SK-N-SH treated with all-trans-retinoic acid at 6 μM for 48 hours (cell line): ENCODE data around the gene TGFBR2.

Experiments used
- ATAC-seq: fragments of 200-7000 bp; cut with Tn5 transposase; 3 replicates; pipeline ENCODE4 v1.9.1; 2020; ENCODE audit warnings: mild to moderate bottlenecking, moderate library complexity
- ARNTL ChIP-seq: fragments of 450-650 bp; formaldehyde crosslinking; IDR thresholded peaks from 2 replicates; pipeline ENCODE4 v1.5.0; 2020; ENCODE audit warnings: low read depth, mild to moderate bottlenecking, moderate library complexity, borderline replicate concordance
- BACH2 ChIP-seq: fragments of 250-450 bp; sonication (Bioruptor Pico); IDR thresholded peaks from 2 replicates; pipeline ENCODE4 v1.9.0; 2021; ENCODE audit warnings: mild to moderate bottlenecking, borderline replicate concordance
- CSDC2 ChIP-seq: fragments of 250-450 bp; sonication (Bioruptor Pico); IDR thresholded peaks from 2 replicates; pipeline ENCODE4 v1.5.0; 2020; ENCODE audit warnings: mild to moderate bottlenecking, moderate library complexity
- ESRRG ChIP-seq: fragments of 250-450 bp; sonication (Bioruptor Pico); IDR thresholded peaks from 2 replicates; pipeline ENCODE4 v1.6.1; 2021; ENCODE audit warnings: mild to moderate bottlenecking
- ISL1 ChIP-seq: fragments of 250-450 bp; sonication (Bioruptor Pico); IDR thresholded peaks from 2 replicates; pipeline ENCODE4 v2.1.2; 2022; ENCODE audit warnings: mild to moderate bottlenecking, moderate library complexity
- OSR1 ChIP-seq: fragments of 250-450 bp; sonication (Bioruptor Pico); IDR thresholded peaks from 2 replicates; pipeline ENCODE4 v1.8.0; 2022; ENCODE audit warnings: moderate library complexity, mild to moderate bottlenecking, inconsistent platforms
- PATZ1 ChIP-seq: fragments of 250-450 bp; sonication (Bioruptor Pico); IDR thresholded peaks from 2 replicates; pipeline ENCODE4 v1.8.0; 2020; ENCODE audit warnings: mild to moderate bottlenecking, moderate library complexity, borderline replicate concordance
- POU6F1 ChIP-seq: fragments of 250-450 bp; sonication (Bioruptor Pico); IDR thresholded peaks from 2 replicates; pipeline ENCODE4 v1.8.0; 2021; ENCODE audit warnings: low read depth, mild to moderate bottlenecking, moderate library complexity, borderline replicate concordance
- RARB ChIP-seq: fragments of 250-450 bp; sonication (Bioruptor Pico); IDR thresholded peaks from 2 replicates; pipeline ENCODE4 v1.8.0; 2021; ENCODE audit warnings: mild to moderate bottlenecking, moderate library complexity
- SNAI2 ChIP-seq: fragments of 250-450 bp; sonication (Bioruptor Pico); IDR thresholded peaks from 2 replicates; pipeline ENCODE4 v1.5.0; 2020; ENCODE audit warnings: mild to moderate bottlenecking, moderate library complexity
- TOX ChIP-seq: fragments of 250-450 bp; sonication (Bioruptor Pico); IDR thresholded peaks from 2 replicates; pipeline ENCODE4 v1.8.0; 2021; ENCODE audit warnings: mild to moderate bottlenecking, moderate library complexity, borderline replicate concordance
- TSHZ2 ChIP-seq: fragments of 250-450 bp; sonication (Bioruptor Pico); IDR thresholded peaks from 2 replicates; pipeline ENCODE4 v1.5.0; 2020; ENCODE audit warnings: mild to moderate bottlenecking, moderate library complexity
- ZC3H10 ChIP-seq: fragments of 250-450 bp; sonication (Bioruptor Pico); IDR thresholded peaks from 2 replicates; pipeline ENCODE4 v1.5.1; 2021; ENCODE audit warnings: mild to moderate bottlenecking, moderate library complexity
- ZFP3 ChIP-seq: fragments of 250-450 bp; sonication (Bioruptor Pico); IDR thresholded peaks from 2 replicates; pipeline ENCODE4 v1.5.0; 2020; ENCODE audit warnings: mild to moderate bottlenecking, moderate library complexity
- ZNF565 ChIP-seq: fragments of 450-650 bp; formaldehyde crosslinking; conservative IDR thresholded peaks from 2 replicates; pipeline ENCODE4 v1.5.0; 2020; ENCODE audit warnings: low read depth, mild to moderate bottlenecking, moderate library complexity
- ZNF70 ChIP-seq: fragments of 450-650 bp; formaldehyde crosslinking; IDR thresholded peaks from 2 replicates; pipeline ENCODE4 v1.5.0; 2020; ENCODE audit warnings: mild to moderate bottlenecking, moderate library complexity
- ZNF8 ChIP-seq: fragments of 450-650 bp; formaldehyde crosslinking; IDR thresholded peaks from 2 replicates; pipeline ENCODE4 v1.5.0; 2020; ENCODE audit warnings: mild to moderate bottlenecking, moderate library complexity
- TF ChIP-seq, protein P1 (sequence below): fragments of 250-450 bp; sonication (Bioruptor Pico); IDR thresholded peaks from 2 replicates; pipeline ENCODE4 v1.5.1; 2020; ENCODE audit warnings: low read depth, mild to moderate bottlenecking, moderate library complexity
- TF ChIP-seq, protein P2 (sequence below): fragments of 250-450 bp; sonication (Bioruptor Pico); IDR thresholded peaks from 2 replicates; pipeline ENCODE4 v1.5.1; 2021; ENCODE audit warnings: mild to moderate bottlenecking, moderate library complexity

Gene TGFBR2

DNA sequence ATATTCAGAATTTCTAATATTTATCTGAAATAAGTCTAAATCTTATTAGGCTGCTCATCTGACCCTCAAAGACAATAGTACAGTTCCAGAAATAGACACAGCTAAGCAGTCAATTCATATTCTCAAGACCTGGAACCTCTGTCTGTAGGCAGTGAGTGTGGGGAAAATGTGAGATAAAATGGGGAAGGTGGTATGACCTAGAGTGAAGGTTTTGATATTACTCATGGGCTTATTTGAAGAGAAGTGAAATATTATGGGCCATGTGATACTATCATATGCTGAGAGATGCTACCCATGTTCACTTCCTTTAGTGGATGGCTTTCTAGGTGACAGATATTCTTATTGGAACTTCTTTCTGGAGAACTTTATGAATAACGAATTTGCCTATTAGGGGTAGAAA, 33.5 kb downstream of the TGFBR2 start (continued):
- no peak for TF ChIP-seq TSHZ2
- TF ChIP-seq ZFP3 (CRISPR knock-in tag) = no peak
- TF ChIP-seq, protein P1, sequence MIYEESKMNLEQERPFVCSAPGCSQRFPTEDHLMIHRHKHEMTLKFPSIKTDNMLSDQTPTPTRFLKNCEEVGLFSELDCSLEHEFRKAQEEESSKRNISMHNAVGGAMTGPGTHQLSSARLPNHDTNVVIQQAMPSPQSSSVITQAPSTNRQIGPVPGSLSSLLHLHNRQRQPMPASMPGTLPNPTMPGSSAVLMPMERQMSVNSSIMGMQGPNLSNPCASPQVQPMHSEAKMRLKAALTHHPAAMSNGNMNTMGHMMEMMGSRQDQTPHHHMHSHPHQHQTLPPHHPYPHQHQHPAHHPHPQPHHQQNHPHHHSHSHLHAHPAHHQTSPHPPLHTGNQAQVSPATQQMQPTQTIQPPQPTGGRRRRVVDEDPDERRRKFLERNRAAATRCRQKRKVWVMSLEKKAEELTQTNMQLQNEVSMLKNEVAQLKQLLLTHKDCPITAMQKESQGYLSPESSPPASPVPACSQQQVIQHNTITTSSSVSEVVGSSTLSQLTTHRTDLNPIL (CRISPR knock-in tag) = no peak
- no peak for TF ChIP-seq ESRRG (CRISPR knock-in tag)
- no peak for TF ChIP-seq ARNTL (CRISPR knock-in tag)

DNA sequence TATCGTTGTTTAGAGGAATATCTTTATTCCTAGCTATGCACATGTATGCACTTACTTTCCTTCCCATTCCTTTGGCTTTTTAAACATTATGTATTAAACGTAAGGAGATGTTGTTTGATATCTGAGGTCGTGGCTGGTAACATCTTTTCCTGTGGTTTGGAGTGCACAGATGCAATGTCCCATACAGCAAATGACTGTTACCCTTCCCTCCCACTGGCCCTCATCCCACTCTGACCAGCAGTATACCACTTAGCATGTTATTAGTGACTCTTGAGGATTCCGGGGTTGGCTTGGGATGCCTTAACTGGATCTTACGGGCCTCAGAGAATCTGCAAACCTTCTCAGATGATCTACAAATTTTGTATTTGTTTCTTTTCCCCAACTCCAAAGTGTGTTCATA, 34.5 kb downstream of the TGFBR2 start:
- TF ChIP-seq ZNF70 (no peak), POU6F1 (no peak), ZC3H10 (no peak), ZNF8 (CRISPR knock-in tag) (no peak), OSR1 (CRISPR knock-in tag) (no peak), PATZ1 (CRISPR knock-in tag) (no peak), TSHZ2 (no peak)
- TF ChIP-seq, protein P2, sequence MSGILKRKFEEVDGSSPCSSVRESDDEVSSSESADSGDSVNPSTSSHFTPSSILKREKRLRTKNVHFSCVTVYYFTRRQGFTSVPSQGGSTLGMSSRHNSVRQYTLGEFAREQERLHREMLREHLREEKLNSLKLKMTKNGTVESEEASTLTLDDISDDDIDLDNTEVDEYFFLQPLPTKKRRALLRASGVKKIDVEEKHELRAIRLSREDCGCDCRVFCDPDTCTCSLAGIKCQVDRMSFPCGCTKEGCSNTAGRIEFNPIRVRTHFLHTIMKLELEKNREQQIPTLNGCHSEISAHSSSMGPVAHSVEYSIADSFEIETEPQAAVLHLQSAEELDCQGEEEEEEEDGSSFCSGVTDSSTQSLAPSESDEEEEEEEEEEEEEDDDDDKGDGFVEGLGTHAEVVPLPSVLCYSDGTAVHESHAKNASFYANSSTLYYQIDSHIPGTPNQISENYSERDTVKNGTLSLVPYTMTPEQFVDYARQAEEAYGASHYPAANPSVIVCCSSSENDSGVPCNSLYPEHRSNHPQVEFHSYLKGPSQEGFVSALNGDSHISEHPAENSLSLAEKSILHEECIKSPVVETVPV (CRISPR knock-in tag) = no peak
- ATAC-seq = no peak

DNA sequence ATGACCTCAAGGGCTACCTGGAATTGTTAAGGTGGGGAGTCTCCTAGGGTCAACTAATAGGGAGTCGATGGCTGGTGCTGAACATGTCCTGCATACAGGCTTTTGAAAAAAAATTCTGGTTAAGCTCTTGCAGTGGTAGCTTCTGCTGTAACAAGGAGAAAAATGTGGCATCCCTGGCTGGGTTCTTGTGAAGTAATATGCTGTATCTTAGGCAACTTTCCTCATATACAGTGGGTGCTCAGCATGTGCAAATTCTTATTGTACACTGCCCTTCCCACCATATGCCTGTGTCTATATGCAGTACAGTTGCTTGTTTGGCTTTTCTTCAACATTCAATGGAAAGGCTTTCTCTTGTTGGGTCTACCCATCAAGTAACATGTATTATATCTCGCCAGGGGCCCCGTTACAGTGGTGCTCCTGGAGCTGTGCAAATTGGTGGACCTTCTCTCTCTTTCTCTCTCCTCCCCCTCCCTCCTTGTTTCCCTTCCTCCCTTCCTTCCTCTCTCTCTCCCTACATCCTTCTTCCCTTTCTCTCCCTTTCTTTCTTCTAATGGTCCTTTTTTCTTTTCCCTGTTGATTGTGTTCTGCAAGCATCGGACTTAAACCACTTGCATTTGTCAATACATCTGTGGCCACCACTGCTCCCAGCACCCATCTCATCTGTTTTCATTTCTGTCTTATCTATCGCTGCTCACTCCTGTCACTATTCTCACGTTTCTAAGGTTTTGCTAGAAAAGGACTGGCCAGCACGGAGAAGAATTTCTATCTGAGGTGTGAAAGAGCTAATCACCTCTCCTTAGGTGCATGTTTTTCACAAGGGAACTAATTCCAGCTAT, 35.2 kb downstream of the TGFBR2 start:
- no peak for ATAC-seq
- TF ChIP-seq SNAI2 (CRISPR knock-in tag) = no peak

DNA sequence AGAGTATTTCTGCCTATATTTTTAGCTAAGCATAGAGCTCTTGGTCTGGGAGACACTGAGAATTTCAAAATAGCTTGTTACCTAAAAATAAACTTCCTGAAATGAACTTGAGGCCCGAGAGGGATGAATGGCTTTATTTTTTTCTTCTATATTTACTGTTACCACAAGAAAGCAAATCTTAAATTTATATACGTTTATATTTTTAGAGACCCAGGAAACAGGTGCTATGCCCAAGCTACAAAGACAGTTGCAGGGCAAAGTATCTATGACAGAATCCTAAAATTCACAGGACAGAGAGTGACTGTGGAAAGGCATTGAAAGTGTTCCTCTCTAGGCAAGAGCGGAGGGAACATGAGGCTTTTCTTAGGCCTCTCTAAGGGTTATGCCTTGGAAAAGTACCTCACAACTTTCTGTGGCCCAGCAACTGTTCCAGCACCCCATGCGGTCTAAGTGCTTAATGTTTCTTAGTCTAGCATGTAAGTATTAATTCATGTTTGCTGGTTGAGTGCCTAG, 36.5 kb downstream of the TGFBR2 start:
- ATAC-seq = no peak
- TF ChIP-seq TSHZ2 (no peak), TOX (CRISPR knock-in tag) (no peak), ESRRG (CRISPR knock-in tag) (no peak), ISL1 (no peak), ZC3H10 (no peak), ZNF70 (no peak), OSR1 (CRISPR knock-in tag) (no peak), CSDC2 (no peak), RARB (CRISPR knock-in tag) (no peak), ZNF8 (CRISPR knock-in tag) (no peak), ZNF565 (CRISPR knock-in tag) (no peak), ZFP3 (CRISPR knock-in tag) (no peak), ARNTL (CRISPR knock-in tag) (no peak), BACH2 (CRISPR knock-in tag) (no peak)
